Stimulated activated effector memory CD8-positive, alpha-beta T cell treated with anti-CD3 and anti-CD28 coated beads, Interleukin-12 subunit alpha, Interleukin-12 subunit beta, amount 100 ng/mL, for 72 hours (primary cell): Measurements from ENCODE around the gene MRPL43.

Experiments
- ATAC-seq: fragments of 150-1000 bp; cut with Tn5 transposase; 2 replicates; pipeline ENCODE4 v1.10.0; 2021
- DNase-seq, 2 donors: peaks; one replicate each; pipeline ENCODE4 v3.0.0; 2021 to 2022; ENCODE audit warnings: low spot score in 2 of 2
- H3K27ac Mint-ChIP-seq: one replicate; pipeline ENCODE4 v1.8.0; 2022; ENCODE audit warnings: mild to moderate bottlenecking, mixed read lengths
- H3K36me3 Mint-ChIP-seq: one replicate; pipeline ENCODE4 v1.8.0; 2022; ENCODE audit warnings: mild to moderate bottlenecking, mixed read lengths
- H3K4me1 Mint-ChIP-seq: one replicate; pipeline ENCODE4 v1.8.0; 2022; ENCODE audit warnings: mixed read lengths
- H3K4me3 Mint-ChIP-seq: one replicate; pipeline ENCODE4 v1.8.0; 2022; ENCODE audit warnings: mild to moderate bottlenecking, mixed read lengths
- H3K9me3 Mint-ChIP-seq: one replicate; pipeline ENCODE4 v1.8.0; 2022; ENCODE audit warnings: mixed read lengths

The MRPL43 gene

GRCh38 chr10:101012525-101013364 lies 25.4 kb upstream of the MRPL43 start:
- ATAC-seq (peak; percentile 92), DNase-seq (peak; percentile 73 to 89)
- Mint-ChIP-seq H3K4me1 (peaks cover 28% of the 10 kb centered on the region), H3K36me3 (peaks cover 4% of the 10 kb centered on the region), H3K9me3 (no peaks in the 10 kb centered on the region), H3K27ac (peak overlapping the region; percentile 70), H3K4me3 (peak overlapping the region; percentile 32)

DNA sequence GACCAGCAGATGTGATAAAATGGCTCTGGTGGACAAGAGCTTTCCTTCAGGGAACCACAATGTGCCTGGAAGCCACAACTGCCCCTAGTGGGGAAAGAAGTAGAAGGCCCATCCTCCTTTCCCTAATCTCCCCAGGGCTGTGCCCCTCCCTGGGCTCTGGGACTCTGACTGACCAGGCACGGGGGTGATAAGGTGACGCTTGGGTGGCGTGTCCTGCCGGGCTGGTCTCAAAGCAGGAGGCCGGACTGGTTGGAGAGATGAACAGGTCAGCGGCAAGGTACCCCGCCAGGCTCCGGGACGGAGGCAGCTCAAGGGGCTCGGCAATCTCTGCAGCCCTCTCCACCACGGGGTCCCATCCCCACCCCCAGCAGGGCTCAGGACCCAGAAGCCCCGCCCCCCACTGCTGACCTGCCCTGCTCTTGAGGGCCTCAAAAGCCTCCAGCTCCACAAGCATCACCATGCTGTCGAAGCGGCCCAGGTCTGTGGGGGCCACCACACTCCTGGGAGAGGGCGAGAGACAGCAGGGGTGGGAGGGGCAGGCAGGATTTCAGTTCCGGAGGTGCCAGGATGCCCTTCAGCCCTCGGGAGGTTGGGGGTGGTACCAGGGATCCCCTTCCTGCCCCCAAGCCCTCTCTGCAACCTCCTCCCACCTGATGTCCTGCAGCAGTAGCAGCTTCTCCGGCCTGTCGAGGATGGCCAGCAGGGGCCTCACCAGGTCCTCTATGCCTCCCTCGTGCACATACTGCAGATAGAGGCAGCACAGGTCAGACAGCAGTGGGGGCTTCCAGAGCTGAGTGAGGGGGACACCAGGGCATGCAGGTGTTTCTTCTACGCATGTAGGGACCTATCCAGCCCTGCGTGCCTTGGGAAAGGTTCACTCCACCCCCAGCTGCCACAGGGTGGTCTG lies 24.5 kb upstream of the MRPL43 start:
- H3K27ac Mint-ChIP-seq, result no peak overlapping the region
- peaks cover 28% of the 10 kb centered on the region for H3K4me1 Mint-ChIP-seq
- DNase-seq (no peak), ATAC-seq (no peak)
- H3K36me3 Mint-ChIP-seq, result no peaks in the 10 kb centered on the region
- H3K4me3 Mint-ChIP-seq, result no peak overlapping the region
- no peaks in the 10 kb centered on the region for H3K9me3 Mint-ChIP-seq

DNA sequence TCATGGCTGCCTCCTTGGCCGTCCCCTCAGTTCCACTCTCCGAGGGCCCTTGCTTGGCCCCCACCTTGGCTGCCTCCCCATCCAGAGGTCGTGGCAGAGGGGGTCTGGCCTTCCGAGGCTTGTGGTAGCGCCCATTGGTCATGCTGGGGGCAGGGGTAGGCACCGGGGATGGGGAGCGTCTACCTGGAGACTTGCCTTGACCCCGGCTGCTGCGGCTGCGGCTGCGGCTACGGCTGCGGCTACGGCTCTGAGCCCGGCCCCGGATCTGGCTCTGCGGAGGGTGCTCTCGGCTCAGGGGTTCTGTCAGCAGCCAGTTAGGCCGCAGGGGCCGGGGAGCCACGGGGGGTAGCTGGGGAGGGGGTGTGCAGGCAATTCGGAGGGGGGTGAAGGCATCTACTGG lies 23.0 kb upstream of the MRPL43 start:
- DNase-seq (no peak), ATAC-seq (no peak)
- Mint-ChIP-seq H3K9me3 (no peaks in the 10 kb centered on the region), H3K36me3 (no peaks in the 10 kb centered on the region), H3K27ac (no peak overlapping the region), H3K4me3 (no peak overlapping the region), H3K4me1 (peaks cover 26% of the 10 kb centered on the region)

DNA sequence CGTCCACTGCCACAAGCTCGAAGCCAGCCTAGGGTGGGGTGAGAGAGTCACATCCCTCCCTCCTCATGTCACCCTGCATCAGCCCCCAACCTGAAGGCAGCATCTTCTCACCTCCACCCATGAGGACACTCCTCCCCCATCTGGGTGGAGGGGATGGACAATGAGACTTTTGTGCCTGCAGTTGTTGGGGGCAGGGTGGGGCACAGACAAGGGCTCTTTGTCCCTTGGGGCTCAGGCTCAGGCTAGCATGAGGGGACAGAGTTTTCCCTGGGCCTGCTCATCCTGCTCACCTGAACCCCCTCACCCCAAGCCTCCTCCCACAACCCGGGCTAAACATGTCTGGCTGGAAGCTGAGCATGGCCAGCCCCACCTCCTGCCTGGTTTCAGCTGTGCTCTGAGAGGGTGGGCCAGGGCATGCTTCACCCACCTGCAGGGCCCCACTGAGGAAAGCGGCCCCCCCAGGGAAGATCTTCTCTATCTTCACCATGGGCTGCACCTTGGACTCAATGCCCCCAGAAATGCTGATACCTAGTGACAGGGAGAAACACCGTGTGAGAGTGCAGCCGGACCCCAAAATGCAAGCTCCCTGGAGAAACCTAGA lies 21.6 kb upstream of the MRPL43 start:
- H3K27ac Mint-ChIP-seq, result no peak overlapping the region
- ATAC-seq, result no peak
- no peaks in the 10 kb centered on the region for H3K36me3 Mint-ChIP-seq
- no peak for DNase-seq
- H3K4me3 Mint-ChIP-seq, result no peak overlapping the region
- no peaks in the 10 kb centered on the region for H3K9me3 Mint-ChIP-seq
- peaks cover 12% of the 10 kb centered on the region for H3K4me1 Mint-ChIP-seq

GRCh38 chr10:101007915-101008822 lies 20.9 kb upstream of the MRPL43 start:
- DNase-seq, result no peak
- Mint-ChIP-seq H3K27ac (no peak overlapping the region), H3K9me3 (no peaks in the 10 kb centered on the region), H3K4me3 (no peak overlapping the region), H3K4me1 (peaks cover 7% of the 10 kb centered on the region), H3K36me3 (no peaks in the 10 kb centered on the region)
- no peak for ATAC-seq

DNA sequence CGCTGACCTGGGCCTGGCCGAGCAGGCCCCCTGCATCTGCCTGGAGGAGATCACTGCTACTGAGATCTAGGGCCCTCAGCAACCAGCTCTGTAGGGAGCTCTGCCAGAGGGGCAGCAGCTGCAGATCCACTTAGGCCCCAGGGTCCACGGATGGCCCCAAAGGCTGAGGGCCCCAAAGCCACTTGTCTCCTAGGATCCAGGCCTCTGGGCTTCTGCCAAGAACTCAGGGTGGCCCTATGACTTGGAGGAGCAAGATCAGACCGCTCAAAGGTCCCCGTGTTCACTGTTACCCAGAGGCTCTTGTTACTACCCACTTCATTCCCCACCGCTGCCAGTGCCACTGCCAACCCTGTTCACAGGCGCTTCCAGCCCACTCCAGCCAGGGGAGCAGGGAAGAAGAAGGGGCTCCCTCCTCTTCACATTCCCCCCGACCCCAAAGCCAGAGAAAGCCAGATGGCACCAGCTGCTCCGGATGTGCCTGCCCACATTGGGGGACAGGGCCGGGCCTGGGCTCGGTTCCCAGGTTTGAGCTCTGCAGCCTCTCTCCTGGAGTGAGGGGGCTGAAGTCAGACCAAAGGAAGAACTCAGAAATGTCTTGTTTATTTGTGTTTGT lies 19.9 kb upstream of the MRPL43 start:
- H3K36me3 Mint-ChIP-seq, result no peaks in the 10 kb centered on the region
- no peak for ATAC-seq
- H3K4me3 Mint-ChIP-seq, result no peak overlapping the region
- H3K27ac Mint-ChIP-seq, result no peak overlapping the region
- no peaks in the 10 kb centered on the region for H3K4me1 Mint-ChIP-seq
- H3K9me3 Mint-ChIP-seq, result no peaks in the 10 kb centered on the region
- no peak for DNase-seq

DNA sequence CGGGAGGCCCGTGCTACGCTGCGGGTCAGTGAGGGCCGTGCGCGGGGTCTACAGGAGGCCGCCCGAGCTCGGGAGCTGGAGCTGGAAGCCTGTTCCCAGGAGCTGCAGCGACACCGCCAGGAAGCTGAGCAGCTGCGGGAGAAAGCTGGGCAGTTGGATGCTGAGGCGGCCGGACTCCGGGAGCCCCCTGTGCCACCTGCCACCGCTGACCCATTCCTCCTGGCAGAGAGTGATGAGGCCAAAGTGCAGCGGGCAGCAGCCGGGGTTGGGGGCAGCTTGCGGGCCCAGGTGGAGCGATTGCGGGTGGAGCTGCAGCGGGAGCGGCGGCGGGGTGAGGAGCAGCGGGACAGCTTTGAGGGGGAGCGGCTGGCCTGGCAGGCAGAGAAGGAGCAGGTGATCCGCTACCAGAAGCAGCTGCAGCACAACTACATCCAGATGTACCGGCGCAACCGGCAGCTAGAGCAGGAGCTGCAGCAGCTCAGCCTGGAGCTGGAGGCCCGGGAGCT lies 19.3 kb upstream of the MRPL43 start:
- ATAC-seq (no peak), DNase-seq (no peak)
- Mint-ChIP-seq H3K36me3 (no peaks in the 10 kb centered on the region), H3K9me3 (no peaks in the 10 kb centered on the region), H3K27ac (no peak overlapping the region), H3K4me3 (no peak overlapping the region), H3K4me1 (no peaks in the 10 kb centered on the region)

GRCh38 chr10:101005869-101006567 lies 18.7 kb upstream of the MRPL43 start:
- Mint-ChIP-seq H3K4me1 (peaks cover 4% of the 10 kb centered on the region), H3K27ac (no peak overlapping the region), H3K9me3 (no peaks in the 10 kb centered on the region), H3K36me3 (no peaks in the 10 kb centered on the region), H3K4me3 (no peak overlapping the region)
- DNase-seq (no peak), ATAC-seq (no peak)

GRCh38 chr10:101005361-101005760 lies 18.1 kb upstream of the MRPL43 start:
- ATAC-seq, result no peak
- Mint-ChIP-seq H3K9me3 (no peaks in the 10 kb centered on the region), H3K4me3 (no peak overlapping the region), H3K36me3 (no peaks in the 10 kb centered on the region), H3K4me1 (peaks cover 8% of the 10 kb centered on the region), H3K27ac (no peak overlapping the region)
- no peak for DNase-seq

GRCh38 chr10:101003639-101004206 lies 16.4 kb upstream of the MRPL43 start:
- no peak overlapping the region for H3K4me3 Mint-ChIP-seq

DNA sequence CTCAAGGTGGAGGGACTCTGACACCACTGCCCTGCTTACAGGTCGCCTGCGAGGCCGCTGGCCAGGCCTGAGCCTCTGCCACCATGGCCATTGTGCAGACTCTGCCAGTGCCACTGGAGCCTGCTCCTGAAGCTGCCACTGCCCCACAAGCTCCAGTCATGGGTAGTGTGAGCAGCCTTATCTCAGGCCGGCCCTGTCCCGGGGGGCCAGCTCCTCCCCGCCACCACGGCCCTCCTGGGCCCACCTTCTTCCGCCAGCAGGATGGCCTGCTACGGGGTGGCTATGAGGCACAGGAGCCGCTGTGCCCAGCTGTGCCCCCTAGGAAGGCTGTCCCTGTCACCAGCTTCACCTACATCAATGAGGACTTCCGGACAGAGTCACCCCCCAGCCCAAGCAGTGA lies 15.2 kb upstream of the MRPL43 start:
- H3K27ac Mint-ChIP-seq, result no peak overlapping the region
- no peak overlapping the region for H3K4me3 Mint-ChIP-seq
- no peak for DNase-seq

More at GRCh38 chr10:101003639-101004206, 16.4 kb upstream of the MRPL43 start:
- peaks cover 11% of the 10 kb centered on the region for H3K4me1 Mint-ChIP-seq
- DNase-seq (no peak), ATAC-seq (no peak)
- H3K9me3 Mint-ChIP-seq, result no peaks in the 10 kb centered on the region
- H3K36me3 Mint-ChIP-seq, result no peaks in the 10 kb centered on the region
- no peak overlapping the region for H3K27ac Mint-ChIP-seq

GRCh38 chr10:101001659-101002035 lies 14.3 kb upstream of the MRPL43 start:
- ATAC-seq (no peak), DNase-seq (no peak)
- Mint-ChIP-seq H3K36me3 (peaks cover 7% of the 10 kb centered on the region), H3K4me1 (peaks cover 22% of the 10 kb centered on the region), H3K27ac (no peak overlapping the region), H3K4me3 (peak overlapping the region; percentile 81), H3K9me3 (no peaks in the 10 kb centered on the region)

More for the DNA sequence above, 15.2 kb upstream of the MRPL43 start:
- H3K36me3 Mint-ChIP-seq, result peaks cover 7% of the 10 kb centered on the region
- peaks cover 20% of the 10 kb centered on the region for H3K4me1 Mint-ChIP-seq
- ATAC-seq, result no peak
- no peaks in the 10 kb centered on the region for H3K9me3 Mint-ChIP-seq

- Mint-ChIP-seq H3K4me1 (peaks cover 27% of the 10 kb centered on the region), H3K27ac (peak overlapping the region; percentile 66), H3K9me3 (no peaks in the 10 kb centered on the region), H3K4me3 (peak overlapping the region; percentile 81), H3K36me3 (peaks cover 13% of the 10 kb centered on the region)
- no peak for ATAC-seq
- DNase-seq, result no peak
These were observed 13.8 kb upstream of the MRPL43 start for GRCh38 chr10:101000915-101001658.
